RWPE1 (cell line): Measurements from ENCODE around the gene DCST1.

Experiments used
- CTCF ChIA-PET: fragments of 350-600 bp; sonication (Branson Sonifier 250); formaldehyde crosslinking; extraction: SDS; loops from one replicate; lab custom pipeline; 2021; lab: Yijun Ruan, JAX
- POLR2A ChIA-PET: fragments of 400-600 bp; formaldehyde crosslinking; extraction: SDS; loops from one replicate; lab custom pipeline; 2020; ENCODE audit warnings: antibody characterized with exemption; ENCODE audit not compliant: low non-redundant PET; lab: Yijun Ruan, JAX
- DNase-seq: peaks from one replicate; pipeline ENCODE4 v3.0.0; 2012; ENCODE audit warnings: low spot score
- H3K27ac ChIP-seq: fragments of 450-650 bp; 2 replicates; pipeline ENCODE4 v1.5.1; 2017
- TF ChIP-seq, protein P1 (sequence below): fragments of 450-650 bp; conservative IDR thresholded peaks from 2 replicates; pipeline ENCODE4 v1.5.1; 2017; ENCODE audit warnings: low read depth, mild to moderate bottlenecking

DCST1 gene

DNA sequence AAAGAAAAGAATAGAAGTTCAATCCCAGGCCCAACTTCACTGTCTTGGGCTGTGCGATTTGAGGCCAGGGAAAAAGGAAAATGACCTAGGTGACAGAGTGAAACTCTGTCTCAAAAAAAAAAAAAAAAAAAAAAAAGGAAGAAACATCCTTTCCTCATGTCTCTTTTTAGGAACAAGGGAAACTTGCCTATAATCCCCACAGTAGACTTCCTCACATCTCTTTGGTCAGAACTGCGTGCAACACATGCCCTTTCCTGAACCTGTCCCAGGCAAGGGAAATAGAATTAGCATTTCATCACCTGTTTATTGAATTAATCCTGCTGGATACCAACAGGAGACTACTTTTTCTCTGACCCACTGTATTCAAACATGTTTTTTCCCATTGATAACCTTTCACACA lies 2.3 kb downstream of the DCST1 start:
- no peak overlapping the region for H3K27ac ChIP-seq
- DNase-seq, result no peak
- ChIA-PET POLR2A (no interaction called here), CTCF (no interaction called here)
- TF ChIP-seq, protein P1, sequence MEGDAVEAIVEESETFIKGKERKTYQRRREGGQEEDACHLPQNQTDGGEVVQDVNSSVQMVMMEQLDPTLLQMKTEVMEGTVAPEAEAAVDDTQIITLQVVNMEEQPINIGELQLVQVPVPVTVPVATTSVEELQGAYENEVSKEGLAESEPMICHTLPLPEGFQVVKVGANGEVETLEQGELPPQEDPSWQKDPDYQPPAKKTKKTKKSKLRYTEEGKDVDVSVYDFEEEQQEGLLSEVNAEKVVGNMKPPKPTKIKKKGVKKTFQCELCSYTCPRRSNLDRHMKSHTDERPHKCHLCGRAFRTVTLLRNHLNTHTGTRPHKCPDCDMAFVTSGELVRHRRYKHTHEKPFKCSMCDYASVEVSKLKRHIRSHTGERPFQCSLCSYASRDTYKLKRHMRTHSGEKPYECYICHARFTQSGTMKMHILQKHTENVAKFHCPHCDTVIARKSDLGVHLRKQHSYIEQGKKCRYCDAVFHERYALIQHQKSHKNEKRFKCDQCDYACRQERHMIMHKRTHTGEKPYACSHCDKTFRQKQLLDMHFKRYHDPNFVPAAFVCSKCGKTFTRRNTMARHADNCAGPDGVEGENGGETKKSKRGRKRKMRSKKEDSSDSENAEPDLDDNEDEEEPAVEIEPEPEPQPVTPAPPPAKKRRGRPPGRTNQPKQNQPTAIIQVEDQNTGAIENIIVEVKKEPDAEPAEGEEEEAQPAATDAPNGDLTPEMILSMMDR, result no peak

DNA sequence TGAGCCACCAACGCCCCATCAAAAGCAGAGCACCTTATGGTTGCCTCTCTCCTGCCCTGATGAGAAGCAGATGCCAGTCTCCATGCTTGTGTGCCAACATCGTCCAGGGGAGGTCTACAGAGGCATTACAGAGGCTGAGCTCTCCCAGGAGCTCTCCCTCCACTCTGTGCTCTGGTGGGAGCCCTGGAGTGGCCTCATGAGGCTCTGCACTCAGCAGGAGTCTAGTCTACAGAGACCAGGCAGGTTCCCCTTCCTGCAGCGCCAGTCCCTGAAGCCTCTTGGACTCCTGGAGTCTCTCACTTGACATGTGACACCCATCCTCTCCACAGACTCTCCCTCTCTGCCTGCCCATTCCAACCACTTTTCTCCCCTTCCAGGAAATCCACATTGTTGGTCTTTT lies 3.4 kb downstream of the DCST1 start:
- DNase-seq, result no peak
- H3K27ac ChIP-seq, result peak overlapping the region; percentile 81; the same call in 1 of the 2 replicates
- TF ChIP-seq, protein P1, result no peak
- CTCF ChIA-PET, result interaction anchor here (0.5 to 1.3 kb wide), 3 partner anchors 18 to 498 kb away, joined by 3 to 7 read pairs (median 4); no protein-coding TSS in a partner anchor
- POLR2A ChIA-PET, result no interaction called here

DNA sequence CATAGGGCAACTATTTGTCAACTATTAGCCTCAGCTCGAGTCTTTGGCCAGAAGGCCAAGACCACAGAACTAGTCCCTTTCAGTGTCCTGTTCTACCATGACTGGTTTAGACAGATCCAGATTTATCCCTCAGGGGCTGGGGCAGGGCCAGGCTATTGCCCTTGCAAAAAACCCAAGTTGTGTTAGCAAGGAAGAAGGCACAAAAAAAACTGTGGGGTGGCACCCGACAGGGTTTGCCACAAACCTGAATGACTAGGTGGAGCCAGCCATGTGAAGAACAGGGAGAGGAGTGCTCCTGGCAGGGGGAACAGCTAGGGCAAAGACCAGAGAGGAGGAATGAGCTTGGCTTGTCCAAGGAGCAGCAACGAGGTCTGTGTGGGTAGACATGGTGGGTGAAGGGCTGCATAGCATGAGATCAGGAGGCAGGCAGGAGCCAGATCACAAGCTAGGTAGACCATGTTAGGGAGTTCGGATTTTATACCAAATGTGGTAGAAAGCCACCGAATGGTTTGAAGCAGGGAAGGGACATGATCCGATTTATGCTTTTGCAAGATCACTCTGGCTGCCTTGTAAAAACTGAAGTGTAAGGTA lies 4.3 kb downstream of the DCST1 start:
- DNase-seq, result no peak
- H3K27ac ChIP-seq, result peak overlapping the region; percentile 81
- POLR2A ChIA-PET, result no interaction called here
- TF ChIP-seq, protein P1, result no peak
- CTCF ChIA-PET, result interaction anchor here (0.5 to 1.4 kb wide), 7 partner anchors 8 to 499 kb away, joined by 3 to 7 read pairs (median 3); partner anchors contain the start of gene ADAM15

DNA sequence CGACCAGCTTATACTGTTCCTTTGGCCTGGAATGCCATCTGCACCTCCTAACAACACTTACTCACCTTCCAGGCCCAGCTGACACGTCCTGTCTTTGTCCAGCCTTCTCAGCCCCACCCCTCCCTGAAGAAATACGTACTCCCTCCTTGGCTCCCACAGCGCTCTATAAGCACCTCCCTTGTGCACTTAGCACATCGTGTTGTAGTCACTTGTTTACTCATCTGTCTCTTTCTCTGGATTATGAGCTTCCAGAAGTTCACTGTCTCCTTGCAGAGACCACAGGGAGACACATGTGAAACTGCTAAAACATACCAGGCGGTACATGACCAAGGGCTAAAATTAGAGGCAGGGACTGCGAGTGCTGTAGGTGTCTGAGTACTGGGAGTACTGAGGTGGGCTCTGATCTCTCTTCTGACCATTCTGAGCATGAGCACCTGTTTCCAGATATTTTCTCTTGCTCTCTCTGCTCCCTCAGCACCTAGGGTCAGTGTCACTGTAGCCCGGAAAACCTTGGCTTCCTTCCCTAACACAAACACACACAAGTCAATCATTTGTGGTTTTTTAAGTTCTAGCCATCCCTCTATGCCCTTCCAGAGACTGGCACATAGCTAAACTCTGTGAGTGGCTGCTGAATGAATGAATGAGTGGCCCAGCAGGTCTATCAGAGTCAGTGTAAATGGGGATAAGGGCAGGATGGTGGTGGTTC lies 5.1 kb downstream of the DCST1 start:
- ChIA-PET CTCF (interaction anchor here (0.5 to 1.5 kb wide), 4 partner anchors 13 to 53 kb away, joined by 3 to 7 read pairs (median 4); partner anchors contain the start of gene ADAM15), POLR2A (no interaction called here)
- peak overlapping the region; percentile 81 for H3K27ac ChIP-seq
- TF ChIP-seq, protein P1, result no peak
- DNase-seq, result peak; percentile 78

DNA sequence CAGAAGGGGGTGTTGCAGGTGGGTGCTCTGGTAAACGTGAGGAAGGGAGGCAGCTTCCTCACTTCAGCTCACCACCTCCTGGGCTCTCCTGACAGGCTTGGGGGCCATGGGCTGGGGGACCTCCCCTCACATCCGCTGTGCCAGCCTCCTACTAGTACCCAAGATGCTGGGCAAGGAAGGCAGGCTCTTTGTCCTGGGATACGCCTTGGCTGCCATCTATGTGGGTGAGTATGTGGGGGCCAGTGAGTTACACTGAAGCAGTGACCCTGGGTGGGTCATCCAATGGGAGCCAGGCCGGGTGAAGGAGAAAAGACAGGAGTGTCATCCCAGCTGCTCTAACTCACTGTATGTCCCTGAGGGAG lies 5.7 kb downstream of the DCST1 start:
- ChIA-PET CTCF (interaction anchor here (1.4 to 1.5 kb wide), 2 partner anchors 12 to 22 kb away, joined by 6 to 7 read pairs; partner anchors contain the start of gene ADAM15), POLR2A (no interaction called here)
- TF ChIP-seq, protein P1, result no peak
- peak overlapping the region; percentile 81 for H3K27ac ChIP-seq
- no peak for DNase-seq

DNA sequence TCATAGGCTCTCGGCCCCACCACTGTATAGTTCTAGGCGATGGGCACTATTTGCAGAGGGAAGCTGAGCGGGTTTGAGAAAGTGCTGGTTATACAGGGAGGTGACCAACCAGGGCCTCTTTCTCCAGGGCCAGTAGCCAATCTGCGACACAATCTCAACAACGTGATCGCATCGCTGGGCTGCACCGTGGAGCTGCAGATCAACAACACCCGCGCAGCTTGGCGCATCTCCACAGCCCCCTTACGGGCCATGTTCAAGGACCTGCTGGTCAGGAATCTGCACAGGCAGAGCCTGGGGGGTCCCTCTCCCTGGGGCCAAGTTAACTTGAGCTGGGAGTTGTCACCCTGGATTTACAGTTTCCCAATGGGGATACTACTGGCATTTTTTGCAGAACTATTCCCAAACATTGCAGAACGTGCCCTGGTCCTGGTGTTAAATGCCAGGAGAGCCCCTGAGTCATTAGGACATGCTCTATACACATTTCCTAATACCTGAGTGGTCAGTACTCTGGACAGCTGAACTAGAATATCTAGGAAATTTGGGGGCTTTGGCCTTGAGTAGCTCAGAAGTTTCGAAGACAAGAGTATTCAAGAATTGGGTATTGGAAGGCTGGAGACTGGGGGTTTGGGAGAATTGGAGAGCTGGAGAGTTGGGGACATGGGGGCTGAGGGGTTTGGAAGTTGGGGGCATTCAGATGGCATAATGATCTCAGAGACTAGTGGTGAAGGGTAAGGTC lies 6.9 kb downstream of the DCST1 start:
- H3K27ac ChIP-seq, result no peak overlapping the region
- ChIA-PET CTCF (interaction anchor here (0.6 to 1.2 kb wide), 5 partner anchors 10 to 717 kb away, joined by 3 to 4 read pairs (median 3); no protein-coding TSS in a partner anchor), POLR2A (interaction anchor here (0.6 kb wide), 1 partner anchor 36 kb away, joined by 12 read pairs; no protein-coding TSS in a partner anchor)
- no peak for DNase-seq
- TF ChIP-seq, protein P1, result no peak
